Right lobe of liver (tissue), 4 donors: ENCODE results near the gene TAS2R1.

Source experiments
- CTCF ChIP-seq, 4 donors: fragments of 200-600 bp in 3 of 4; fragments of 450-650 bp in 1 of 4; IDR thresholded peaks; one replicate each; pipeline versions ENCODE4 v1.5.1 to v1.8.0; 2016 to 2022; ENCODE audit warnings: antibody characterized with exemption in 4 of 4, mild to moderate bottlenecking in 2 of 4
- POLR2A ChIP-seq: fragments of 450-650 bp; IDR thresholded peaks from one replicate; pipeline ENCODE4 v1.6.1; 2017; ENCODE audit warnings: antibody characterized with exemption, mild to moderate bottlenecking
- donor health status: DM: no; HTN: no; CAD: no.
- donor health status: DM: no; HTN: no; CAD: no.
- donor health status: DM: no; HTN: yes; CAD: no.

- TF ChIP-seq POLR2A (no peak), CTCF (IDR thresholded peaks at IDR 0.05) (no peak)
Observed at GRCh38 chr5:9589049-9589835, 40.9 kb downstream of the TAS2R1 start.
